Middle frontal gyrus (tissue), 1 donor: ENCODE data around the gene YOD1.

Experiments
- DNase-seq: peaks from one replicate; pipeline ENCODE4 v3.0.0-alpha.2; 2015; ENCODE audit warnings: low spot score; ENCODE audit errors: extremely low spot score

YOD1 gene

DNA sequence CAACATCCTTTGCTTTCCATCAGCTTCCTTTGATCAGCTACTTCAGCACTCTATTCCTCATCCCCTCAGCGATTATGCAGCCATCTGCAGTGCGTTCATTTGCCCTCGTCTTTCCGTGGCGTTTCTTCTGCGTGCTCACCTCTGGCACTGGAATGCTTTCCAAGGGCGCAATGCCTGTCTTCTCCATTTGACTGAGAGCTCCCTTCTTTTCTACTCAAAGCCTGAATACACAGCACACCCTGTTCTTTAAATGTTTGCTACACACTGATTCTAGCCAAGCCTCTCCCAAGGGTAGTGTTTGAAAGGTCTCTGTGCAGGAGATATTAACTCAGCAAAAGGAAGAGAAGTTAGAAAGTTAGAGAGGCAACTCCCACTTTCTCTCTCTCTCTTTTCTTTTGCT lies 41.1 kb downstream of the YOD1 start:
- DNase-seq = no peak

DNA sequence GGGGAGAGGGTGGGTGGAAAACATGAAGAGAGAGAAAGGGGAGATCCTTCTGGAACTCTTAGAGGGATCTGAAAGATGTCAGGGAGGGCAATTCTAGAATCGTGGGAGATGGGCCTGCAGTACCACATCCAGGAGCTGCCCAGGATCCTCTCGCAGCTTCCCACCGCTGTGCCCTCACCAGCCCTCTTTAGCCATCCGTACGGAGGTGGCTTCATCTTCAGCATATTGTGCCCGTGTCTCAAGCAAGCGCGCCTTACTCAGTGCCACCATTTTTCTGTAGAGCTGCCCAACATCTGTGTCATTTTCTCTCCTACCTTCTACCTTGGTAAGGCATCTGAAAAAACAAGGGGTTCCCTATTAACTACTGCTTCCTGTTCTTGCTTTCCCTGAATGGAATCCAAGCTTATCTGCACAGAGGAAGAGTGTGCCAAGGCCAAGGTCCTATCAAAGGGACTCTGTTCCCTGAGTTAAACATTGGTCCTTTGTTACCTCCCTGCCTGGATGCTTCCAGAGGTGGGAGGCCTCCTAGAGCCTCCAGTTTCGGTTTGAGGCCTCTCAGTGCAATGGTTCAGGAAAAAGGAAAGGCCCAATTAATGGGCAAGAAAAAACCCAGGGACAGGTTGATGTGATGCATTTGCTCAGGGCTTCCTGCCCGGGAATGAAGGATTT lies 41.7 kb downstream of the YOD1 start:
- DNase-seq = no peak

DNA sequence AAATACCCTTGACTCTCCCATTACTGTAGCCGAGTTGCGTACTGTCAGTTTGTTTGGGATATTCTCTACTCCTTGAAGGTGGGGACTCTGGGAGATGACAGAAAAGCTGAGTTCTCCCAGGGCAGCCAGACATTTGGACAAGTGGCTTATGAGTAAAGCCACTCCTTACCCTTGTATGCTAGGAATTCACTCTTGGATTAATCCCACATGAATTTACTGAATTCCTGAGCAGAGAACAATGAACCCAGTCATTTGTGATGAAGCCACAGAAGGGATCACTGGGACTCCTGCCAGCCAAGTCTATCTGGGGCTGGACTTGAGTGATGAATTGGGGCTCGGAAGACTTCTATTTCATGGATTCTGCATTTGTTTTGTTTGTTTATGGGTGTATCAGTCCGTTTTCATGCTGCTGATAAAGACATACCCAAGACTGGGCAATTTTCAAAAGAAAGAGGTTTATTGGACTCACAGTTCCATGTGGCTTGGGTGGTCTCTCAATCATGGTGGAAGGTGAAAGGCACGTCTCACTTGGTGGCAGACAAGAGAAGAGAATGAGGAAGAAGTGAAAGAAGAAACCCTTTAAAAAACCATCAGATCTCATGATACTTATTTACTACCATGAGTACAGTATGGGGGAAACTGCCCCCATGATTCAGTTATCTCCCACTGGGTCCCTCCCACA lies 43.5 kb downstream of the YOD1 start:
- DNase-seq = no peak

DNA sequence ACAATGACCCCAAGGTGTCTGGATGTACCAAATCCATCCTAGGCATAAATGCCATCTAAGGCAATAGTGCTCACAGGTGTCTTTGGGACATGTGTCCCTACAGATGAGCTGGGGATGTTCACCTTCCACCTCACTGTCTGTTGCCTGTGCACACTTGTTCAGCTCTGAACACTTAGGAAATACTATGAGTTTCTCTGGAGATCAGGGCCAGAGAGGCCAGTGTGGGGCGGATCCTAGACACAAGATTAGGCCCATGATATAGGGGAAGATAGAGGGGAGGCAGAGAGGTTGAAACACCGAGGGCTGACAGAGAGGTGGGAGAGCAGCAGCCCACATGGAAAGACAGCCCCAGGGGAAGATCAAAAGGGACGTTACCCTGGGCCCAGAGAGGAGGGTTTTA lies 44.1 kb downstream of the YOD1 start:
- DNase-seq = no peak

DNA sequence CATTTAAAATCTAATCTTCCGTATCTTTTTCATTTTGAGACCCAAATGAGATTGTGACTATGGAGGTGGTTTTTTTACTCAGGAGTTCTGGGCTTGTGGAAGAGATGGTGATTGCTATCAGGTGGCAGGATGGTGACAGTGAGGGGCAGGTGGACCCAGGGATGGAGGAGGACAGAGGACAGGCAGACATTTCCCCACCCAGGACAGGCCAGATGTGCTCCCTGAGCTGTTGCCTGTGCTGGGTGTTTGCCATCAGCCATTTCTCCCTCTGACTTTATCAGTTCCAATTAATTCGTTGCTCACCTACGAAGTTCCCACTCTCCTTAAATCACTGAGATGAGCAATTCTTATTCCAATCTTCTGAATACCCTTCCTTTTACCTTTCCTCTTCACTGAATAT lies 44.9 kb downstream of the YOD1 start:
- no peak for DNase-seq

DNA sequence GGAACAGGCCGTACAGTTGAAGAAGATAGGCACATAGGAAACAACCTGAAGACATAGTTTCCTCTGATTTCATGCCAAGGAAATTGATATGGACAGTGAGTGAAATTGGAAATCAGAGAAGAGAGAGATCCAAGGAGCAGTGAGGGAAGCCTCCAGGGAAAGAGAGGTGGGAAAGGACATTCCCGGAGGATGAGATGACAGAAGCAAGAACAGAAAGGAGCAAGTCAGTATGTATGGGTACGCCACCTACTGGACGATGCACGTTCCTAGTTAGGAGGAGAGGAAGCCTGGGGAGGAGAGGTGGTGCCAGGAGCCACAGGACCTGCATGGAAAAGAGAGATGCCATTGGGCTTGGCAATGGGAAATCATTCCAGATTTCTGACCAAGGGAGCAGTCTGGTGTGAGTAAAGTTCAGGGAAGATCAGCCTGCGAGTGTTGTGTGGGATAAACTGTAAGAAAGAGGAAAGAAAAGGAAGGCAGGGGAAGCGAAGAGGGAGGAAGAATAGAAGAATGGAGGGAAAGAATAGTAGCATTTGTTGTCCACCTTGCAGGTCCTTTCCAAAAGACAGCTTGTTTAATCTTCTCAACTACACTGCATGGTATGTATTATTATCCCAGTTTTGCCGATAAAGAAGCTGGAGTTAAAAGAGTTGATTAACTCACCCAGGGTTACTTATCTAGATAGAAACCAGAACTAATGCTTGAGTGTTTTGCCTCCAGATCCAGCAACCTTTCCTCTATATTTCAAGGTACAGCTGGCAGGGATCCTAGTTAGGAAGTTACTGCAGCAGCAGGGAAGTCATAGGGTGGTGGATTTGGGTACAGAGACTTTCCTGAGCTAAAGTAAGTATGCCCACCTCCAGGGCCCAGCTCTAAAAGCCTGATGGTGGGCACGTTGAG lies 45.8 kb downstream of the YOD1 start:
- DNase-seq = no peak

DNA sequence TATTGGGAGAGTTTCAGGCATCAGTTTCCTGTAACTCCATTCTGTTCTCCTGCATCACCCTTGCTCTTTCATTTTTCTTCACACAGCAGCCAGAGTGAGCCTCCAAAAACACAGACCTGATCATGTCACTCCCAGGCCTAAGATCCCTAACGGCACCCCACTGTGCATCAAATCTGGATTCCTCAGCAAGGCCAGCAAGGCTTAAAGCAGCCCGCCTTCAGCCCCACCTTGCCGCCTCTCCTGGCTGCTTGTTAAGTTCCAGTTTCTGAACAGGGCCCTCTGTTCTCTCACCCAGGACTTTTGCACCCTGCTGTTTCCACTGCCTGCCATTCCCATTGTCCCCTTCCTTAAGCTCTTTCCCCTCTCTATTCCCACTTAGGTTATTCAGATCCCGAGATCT lies 47.8 kb downstream of the YOD1 start:
- DNase-seq = no peak

DNA sequence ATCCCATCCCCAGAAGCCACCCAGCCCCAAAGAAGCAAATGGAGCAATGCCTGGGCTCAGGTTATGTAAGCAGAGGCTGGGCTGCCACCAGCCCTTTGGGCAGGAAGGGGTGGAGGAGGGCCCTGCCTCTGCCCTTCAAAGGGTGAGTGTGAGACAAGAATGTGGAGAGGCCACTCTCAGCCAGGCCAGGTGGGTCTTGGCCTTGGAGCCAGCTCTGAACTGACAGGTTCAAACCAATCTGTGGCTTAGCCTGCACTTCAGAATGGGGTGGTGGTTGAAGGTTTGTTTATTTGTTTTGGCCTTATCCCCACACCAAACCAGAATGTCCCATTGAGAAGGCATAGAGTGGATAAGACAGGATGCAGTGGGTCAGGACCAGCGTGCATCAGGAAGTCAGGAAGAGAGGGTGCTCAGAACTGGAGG lies 48.3 kb downstream of the YOD1 start:
- DNase-seq = no peak

DNA sequence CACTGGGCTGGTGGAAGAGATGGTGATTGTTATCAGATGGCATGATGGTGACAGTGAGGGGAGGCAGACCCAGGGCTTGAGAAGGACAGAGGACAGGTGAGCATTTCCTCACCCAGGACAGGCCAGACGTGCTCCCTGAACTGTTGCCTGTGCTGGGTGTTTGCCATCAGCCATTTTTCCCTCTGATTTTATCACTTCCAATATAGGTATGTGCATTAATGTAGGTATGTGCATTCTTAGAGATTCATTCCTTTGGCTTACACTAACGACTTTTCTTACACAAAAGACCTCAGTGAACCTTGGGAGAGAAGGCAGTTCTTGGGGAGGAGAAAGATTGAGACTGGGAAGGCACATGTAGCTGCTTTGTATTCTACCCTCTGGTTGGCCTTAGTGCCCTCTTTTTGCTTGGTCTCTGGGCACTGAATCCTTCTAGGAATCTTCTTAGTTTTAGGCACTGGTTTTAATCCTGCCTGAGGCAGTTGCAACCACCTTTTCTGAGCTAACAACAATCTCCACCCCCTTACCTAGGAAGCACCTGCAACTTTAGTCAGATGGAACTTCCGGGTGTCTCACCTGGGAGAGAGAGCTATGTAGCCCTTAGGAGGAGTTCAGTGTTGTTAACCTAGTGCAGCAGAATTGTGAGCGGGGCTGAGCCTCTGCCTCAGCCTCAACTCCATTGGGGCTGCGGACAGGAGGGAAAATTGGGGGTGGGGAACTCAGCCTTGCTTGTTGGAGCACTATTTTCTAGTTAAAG lies 49.3 kb downstream of the YOD1 start:
- no peak for DNase-seq

DNA sequence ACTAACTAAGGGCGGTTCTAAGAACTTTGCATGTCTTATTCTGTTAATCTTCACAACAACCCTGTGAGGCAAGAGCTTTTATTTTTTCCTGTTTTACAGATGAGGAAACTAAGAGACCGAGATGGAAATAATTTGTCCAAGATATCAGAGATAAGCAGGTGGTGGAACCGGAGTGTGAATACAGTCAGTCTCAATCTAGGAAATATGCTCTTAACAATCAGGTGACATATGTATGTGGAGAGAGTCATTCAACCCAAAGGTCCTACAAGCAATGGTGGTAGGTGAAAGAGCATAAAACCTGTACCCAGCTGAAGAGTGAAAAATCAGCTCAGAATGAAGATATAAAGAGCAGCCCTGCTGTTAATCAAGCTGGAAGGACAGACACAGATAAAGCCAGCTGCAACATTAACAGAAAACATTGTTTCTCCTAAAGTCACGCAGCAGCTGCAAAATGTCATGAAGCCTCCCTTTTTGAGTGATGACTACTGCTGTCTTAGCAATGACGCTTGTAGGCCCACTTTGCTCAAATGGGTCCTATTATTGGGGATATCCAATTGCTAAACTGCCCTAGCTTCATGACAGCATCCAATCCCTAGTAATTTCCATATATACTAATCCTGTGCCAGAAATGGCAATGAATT lies 50.2 kb downstream of the YOD1 start:
- DNase-seq = no peak

DNA sequence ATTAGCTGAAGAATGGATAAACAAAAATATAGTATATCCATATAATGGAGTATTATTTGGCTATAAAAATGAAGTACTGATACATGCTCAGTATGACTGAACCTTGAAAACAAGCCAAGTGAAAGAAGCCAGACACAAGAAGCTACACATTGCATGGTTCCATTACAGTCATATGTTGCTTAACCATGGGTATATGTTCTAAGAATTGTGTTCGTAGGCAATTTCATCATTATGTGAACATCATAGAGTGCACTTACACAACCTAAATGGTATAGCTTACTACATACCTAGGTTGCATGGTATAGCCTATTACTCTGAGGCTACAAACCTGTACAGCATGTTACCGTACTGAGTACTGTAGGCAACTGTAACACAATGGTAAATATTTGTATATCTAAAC lies 52.2 kb downstream of the YOD1 start:
- no peak for DNase-seq
